Left ventricle myocardium superior (tissue), 1 donor: ENCODE data around the gene APOBEC2. TPM values are rescaled to one million over a fixed set of nuclear protein-coding genes. Genes with fewer than 3 reads are reported as not detected.
"Not testable (repeated sequence)": the region's sequence is repeated elsewhere in the genome, so short reads cannot be mapped to it uniquely, and the experiment has no call there.

Experiments used
- ATAC-seq: fragments of 200-7000 bp; cut with Tn5 transposase; one replicate; pipeline ENCODE4 v1.9.1; 2020; ENCODE audit warnings: mild to moderate bottlenecking, moderate library complexity
- DNase-seq: peaks from one replicate; pipeline ENCODE4 v3.0.0-alpha.2; 2020
- intact Hi-C: fragments of 100-400 bp; cut with micrococcal nuclease; formaldehyde crosslinking; loops from one replicate; pipeline ENCODE4 v1.11.0; 2022
- long read RNA-seq: library from polyadenylated mRNA; unstranded; transcript quantifications from one replicate; pipeline ENCODE4 v2.0.0, GENCODE V29; 2021
- total RNA-seq: library from RNA; stranded (reverse); fragmentation: NEBNext Ultra II Directional; extraction: Animal tissue kit (Norgen Biotek cat#: 25700); gene quantifications from one replicate; pipeline ENCODE4 v1.2.1, GENCODE V29; 2021
- donor health status: DM: no; HTN: yes; CAD: no; lungs with severe emphysema.

Gene APOBEC2
- 237 TPM for total RNA-seq
- long read RNA-seq, transcript APOBEC2-201 (3 exons, 1,151 nt), result major isoform, 226 of 241 reads
- long read RNA-seq, partial matches to known transcripts, result 8 of 241 reads
- long read RNA-seq, other reads (novel, unspliced or antisense), result 7 of 241 reads

GRCh38 chr6:41053041-41053440 is at the start of gene APOBEC2:
APOBEC2 (plus strand) TSS chr6:41053202; CDS start chr6:41053348, 146 bp downstream.
- intact Hi-C loops, result no loop called here

DNA sequence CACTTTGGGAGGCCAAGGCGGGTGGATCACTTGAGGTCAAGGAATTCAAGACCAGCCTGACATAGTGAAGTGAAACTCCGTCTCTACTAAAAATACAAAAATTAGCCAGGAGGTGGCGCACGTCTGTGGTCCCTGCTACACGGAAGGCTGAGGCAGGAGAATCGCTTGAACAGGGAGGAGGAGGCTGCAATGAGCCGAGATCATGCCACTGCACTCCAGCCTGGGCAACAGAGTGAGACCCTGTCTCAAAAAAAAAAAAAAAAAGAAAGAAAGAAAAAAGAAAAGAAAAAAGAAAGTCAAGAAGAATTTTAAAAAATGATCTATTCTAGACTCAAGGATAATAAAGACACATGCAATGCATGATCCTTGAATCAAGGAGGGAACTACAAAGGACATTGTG is 46.8 kb upstream of the APOBEC2 start:
- DNase-seq (peak; percentile 40), ATAC-seq (peak; percentile 74)
- intact Hi-C loops, result not testable (repeated sequence)

More at GRCh38 chr6:41053041-41053440, at the start of gene APOBEC2:
- ATAC-seq (peak; percentile 89), DNase-seq (peak; percentile 89)

DNA sequence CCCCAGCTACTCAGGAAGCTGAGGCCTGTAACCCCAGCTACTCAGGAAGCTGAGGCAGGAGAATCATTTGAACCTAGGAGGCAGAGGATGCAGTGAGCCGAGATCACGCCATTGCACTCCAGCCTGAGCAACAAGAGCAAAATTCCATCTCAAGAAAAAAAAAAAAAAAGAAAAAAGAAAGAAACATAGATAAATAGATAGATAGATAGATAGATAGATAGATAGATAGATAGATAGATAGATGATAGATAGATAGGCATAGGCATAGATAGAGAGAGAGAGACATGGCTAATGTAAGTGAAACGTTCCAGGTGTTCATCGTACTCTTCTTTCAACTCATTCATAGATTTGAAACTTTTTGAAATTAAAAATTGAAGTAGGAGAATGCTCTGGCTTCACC is 46.0 kb upstream of the APOBEC2 start:
- DNase-seq, ATAC-seq, intact Hi-C loops: not testable (repeated sequence)

- ATAC-seq (no peak), DNase-seq (no peak)
- intact Hi-C loops, result no loop called here
Observed at GRCh38 chr6:41008011-41008410, 45.0 kb upstream of the APOBEC2 start.

DNA sequence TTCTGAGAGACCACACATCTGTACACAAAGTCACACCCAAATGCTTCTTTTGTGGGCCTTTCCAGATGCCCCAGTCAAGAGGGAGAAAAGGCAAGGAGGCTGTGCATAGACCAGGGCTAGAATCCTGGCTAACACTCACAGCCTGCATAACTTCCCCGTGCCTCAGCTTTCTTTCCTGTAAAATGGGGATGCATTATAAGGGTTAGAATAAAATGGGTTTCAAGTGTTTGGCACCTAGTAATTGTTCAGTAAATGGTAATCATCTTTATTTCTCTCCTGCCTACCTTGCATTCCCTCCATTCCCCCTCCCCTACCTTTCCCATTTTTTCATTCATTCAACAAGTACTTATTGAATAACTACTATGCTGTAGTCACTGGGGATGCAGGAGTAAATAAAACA is 43.3 kb upstream of the APOBEC2 start:
- intact Hi-C loops, result no loop called here
- DNase-seq (no peak), ATAC-seq (no peak)

- no peak for ATAC-seq
- no peak for DNase-seq
- intact Hi-C loops, result no loop called here
Observed at GRCh38 chr6:41011673-41012072, 41.3 kb upstream of the APOBEC2 start.

- intact Hi-C loops, result no loop called here
- ATAC-seq, result no peak
- DNase-seq, result no peak
Observed at GRCh38 chr6:41013466-41014153, 39.4 kb upstream of the APOBEC2 start.

GRCh38 chr6:41014780-41015179 is 38.2 kb upstream of the APOBEC2 start:
- intact Hi-C loops, result no loop called here
- no peak for DNase-seq
- no peak for ATAC-seq

DNA sequence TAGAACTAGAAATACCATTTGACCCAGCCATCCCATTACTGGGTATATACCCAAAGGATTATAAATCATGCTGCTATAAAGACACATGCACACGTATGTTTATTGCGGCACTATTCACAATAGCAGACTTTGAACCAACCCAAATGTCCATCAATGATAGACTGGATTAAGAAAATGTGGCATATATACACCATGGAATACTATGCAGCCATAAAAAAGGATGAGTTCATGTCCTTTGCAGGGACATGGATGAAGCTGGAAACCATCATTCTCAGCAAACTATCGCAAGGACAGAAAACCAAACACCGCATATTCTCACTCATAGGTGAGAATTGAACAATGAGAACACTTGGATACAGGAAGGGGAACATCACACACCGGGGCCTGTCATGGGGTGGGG is 37.1 kb upstream of the APOBEC2 start:
- ATAC-seq, DNase-seq, intact Hi-C loops: not testable (repeated sequence)

DNA sequence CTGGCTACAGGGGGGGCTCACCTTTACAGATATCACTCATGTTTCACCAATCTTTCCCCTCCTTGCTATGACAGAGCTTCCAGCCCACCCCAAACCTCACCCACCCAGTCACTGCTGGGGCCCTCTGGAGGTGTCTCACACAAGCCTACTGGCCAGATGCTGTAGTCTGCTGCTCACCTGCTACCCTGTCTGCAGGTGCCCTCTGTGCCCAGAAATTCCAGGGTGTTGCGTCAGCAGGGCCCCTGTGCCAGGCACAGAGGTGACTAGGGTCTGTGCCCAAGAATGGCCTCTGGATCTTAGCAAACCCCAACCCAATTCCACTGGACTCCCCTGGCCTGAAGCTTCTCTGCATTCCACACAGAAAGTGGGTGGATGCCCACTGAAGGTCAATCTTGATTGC is 35.3 kb upstream of the APOBEC2 start:
- ATAC-seq, result no peak

DNA sequence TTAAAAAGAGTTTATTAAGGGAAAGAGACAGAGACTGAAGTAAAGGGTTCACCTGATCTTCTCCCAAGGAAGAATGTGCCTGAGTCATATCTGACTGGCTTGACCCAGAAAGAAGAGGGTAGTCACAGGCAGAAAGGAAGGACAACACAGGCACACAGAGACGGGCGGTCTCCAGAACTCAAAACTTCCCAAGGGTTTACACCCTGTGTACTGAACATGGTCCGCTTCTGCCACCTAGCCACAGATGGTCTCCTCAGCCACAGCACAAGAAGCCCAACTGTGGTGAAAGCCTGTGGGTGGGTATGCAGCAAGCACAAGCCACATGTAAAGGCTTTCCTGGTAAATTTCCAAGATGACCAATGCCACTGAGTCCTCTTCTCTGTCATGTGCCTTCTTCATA is 31.2 kb upstream of the APOBEC2 start:
- intact Hi-C loops, result loop anchor here (10.0 kb wide), 1 partner anchor 127 kb away; no protein-coding TSS in a partner anchor
- DNase-seq (no peak), ATAC-seq (peak; percentile 89)

More for the DNA sequence above, 35.3 kb upstream of the APOBEC2 start:
- no peak for DNase-seq
- intact Hi-C loops, result no loop called here

DNA sequence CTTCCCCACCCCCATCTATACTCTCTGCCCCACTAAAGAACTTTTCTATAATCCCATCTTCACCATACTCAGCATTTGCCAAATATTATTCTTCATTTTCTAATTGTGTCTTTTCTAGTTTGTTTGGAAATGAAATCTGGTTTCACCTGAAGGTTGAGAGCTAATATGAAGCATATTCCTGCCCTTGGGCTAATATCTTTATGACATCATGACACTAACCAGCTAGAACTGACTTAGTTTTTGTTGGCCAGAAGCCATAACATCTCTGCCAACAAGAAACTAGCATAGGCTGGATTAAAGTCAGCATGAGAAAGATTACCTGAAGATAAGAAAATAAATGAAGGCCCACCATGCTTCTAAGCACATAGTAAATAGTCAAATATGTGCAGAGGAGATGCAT is 30.7 kb upstream of the APOBEC2 start:
- DNase-seq (no peak), ATAC-seq (no peak)
- intact Hi-C loops, result loop anchor here (10.0 kb wide), 1 partner anchor 127 kb away; no protein-coding TSS in a partner anchor

DNA sequence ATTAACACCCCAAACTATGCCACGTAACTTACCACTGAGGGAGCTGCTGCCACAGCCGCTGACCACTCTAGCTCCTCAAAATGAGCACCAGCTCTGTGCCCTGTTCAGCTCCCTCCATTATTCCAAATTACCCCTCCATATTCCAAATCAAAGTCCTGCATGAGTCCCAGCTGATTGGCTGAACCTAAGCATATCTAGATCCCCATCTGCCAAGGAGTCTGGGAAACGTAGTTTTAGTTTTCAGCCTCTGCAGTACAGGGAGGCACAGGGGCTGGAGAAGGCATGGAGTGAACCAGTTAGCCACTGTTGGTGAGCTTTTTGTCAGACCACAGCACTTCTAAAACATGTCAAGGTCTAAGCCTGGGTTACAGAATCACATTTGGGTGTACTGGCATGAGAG is 29.9 kb upstream of the APOBEC2 start:
- intact Hi-C loops, result loop anchor here (10.0 kb wide), 1 partner anchor 128 kb away; no protein-coding TSS in a partner anchor
- ATAC-seq (no peak), DNase-seq (no peak)

DNA sequence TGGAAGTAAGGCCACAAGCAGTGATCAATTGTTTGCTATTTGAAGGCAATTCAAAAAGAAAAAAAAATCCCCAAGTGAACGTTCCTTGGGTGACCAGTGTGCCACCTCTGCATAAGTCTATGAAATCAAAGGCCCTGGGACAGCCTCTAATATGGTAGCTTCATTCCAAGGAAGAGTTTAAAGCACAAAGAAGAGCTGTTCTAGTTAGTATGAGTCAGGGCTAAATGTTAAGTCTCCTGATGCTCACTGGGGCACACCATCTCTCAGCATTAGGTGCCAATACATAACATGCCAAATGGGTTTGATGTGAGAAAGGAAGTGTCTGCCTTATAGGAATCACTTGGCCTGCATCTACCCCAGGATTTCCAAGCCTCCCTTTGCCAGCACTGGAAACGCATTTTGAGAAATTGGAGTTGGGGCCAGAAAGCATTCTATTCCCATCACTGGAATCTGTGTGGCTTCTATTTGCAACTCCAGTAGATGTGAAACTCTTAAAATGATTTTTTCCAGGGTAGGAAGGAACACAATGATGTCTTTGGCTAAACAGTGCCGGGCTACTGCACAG is 27.0 kb upstream of the APOBEC2 start:
- intact Hi-C loops, result loop anchor here (10.0 kb wide), 1 partner anchor 131 kb away; no protein-coding TSS in a partner anchor
- DNase-seq (no peak), ATAC-seq (no peak)

DNA sequence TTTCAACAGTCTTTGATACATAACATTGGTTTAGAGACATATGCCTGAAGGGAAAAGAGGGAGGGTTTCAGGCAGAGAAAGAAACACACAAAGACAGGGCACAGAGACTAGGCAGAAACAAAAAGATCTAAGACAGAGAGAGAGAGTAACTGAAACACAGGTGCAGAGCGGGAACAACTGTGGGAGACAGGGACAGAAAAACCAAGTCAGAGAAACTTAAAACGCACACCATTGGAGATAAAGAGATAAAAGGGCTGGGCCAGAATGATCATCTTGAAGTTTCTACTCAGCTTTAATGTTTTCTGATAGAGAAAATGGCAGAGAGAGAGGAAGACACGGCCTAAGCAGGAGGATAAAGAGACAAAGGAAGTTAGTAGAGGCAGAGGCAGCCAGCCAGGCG is 25.8 kb upstream of the APOBEC2 start:
- intact Hi-C loops, result loop anchor here (10.0 kb wide), 1 partner anchor 132 kb away; no protein-coding TSS in a partner anchor
- DNase-seq (no peak), ATAC-seq (no peak)

- ATAC-seq (peak; percentile 97), DNase-seq (peak; percentile 95)
- intact Hi-C loops, result loop anchor here (10.0 kb wide), 1 partner anchor 133 kb away; no protein-coding TSS in a partner anchor
Observed at GRCh38 chr6:41027799-41028560, 25.0 kb upstream of the APOBEC2 start.

GRCh38 chr6:41028561-41029412 is 24.2 kb upstream of the APOBEC2 start:
- DNase-seq (no peak), ATAC-seq (peak; percentile 69)
- intact Hi-C loops, result loop anchor here (10.0 kb wide), 1 partner anchor 134 kb away; no protein-coding TSS in a partner anchor

GRCh38 chr6:41032830-41033229 is 20.2 kb upstream of the APOBEC2 start:
- no peak for DNase-seq
- intact Hi-C loops, result no loop called here
- ATAC-seq, result no peak

DNA sequence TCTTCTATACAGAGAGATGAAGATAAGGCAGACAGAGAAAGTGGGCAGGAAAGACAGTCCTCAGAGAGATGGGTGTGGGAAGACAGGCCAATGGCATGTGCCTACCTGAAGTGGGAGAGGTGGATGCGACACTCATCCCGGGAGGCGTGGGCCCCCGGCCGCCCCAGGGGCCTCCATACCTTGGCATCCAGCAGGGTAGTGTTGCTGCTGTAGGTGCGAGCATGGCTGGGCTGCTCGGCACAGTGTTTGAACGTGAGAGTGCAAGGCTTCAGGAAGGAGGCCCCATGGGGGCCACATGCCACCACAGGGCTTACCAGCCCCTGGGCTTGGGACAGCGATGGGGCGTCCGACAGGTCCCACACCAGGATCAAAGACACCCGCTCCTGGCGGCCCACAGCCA is 19.2 kb upstream of the APOBEC2 start:
- intact Hi-C loops, result no loop called here
- no peak for ATAC-seq
- DNase-seq, result no peak
